Right ventricle myocardium inferior (tissue), 1 donor: ENCODE data around the gene DDR1. TPM values are rescaled to one million over a fixed set of nuclear protein-coding genes. Genes with fewer than 3 reads are reported as not detected.
"Not testable (repeated sequence)": the region's sequence is repeated elsewhere in the genome, so short reads cannot be mapped to it uniquely, and the experiment has no call there.

Experiments
- ATAC-seq: fragments of 200-7000 bp; cut with Tn5 transposase; one replicate; pipeline ENCODE4 v1.9.1; 2020; ENCODE audit warnings: mild to moderate bottlenecking, moderate library complexity
- DNase-seq: peaks from one replicate; pipeline ENCODE4 v3.0.0; 2021; ENCODE audit errors: missing footprints
- intact Hi-C: fragments of 100-400 bp; cut with DNase I; formaldehyde crosslinking; loops from one replicate; pipeline ENCODE4 v1.11.0; 2022
- total RNA-seq: library from RNA; stranded (reverse); fragmentation: NEBNext Ultra II Directional; extraction: Animal tissue kit (Norgen Biotek cat#: 25700); gene quantifications from one replicate; pipeline ENCODE4 v1.2.1, GENCODE V29; 2021
- donor health status: DM: no; HTN: yes; CAD: no; lungs with severe emphysema.

The DDR1 gene
- total RNA-seq, 1 donor from 2014 or later = 32.5 TPM

- DNase-seq (no peak), ATAC-seq (no peak)
- intact Hi-C loops = no loop called here
Observed at GRCh38 chr6:30889496-30889885, 5.2 kb downstream of the DDR1 start.

DNA sequence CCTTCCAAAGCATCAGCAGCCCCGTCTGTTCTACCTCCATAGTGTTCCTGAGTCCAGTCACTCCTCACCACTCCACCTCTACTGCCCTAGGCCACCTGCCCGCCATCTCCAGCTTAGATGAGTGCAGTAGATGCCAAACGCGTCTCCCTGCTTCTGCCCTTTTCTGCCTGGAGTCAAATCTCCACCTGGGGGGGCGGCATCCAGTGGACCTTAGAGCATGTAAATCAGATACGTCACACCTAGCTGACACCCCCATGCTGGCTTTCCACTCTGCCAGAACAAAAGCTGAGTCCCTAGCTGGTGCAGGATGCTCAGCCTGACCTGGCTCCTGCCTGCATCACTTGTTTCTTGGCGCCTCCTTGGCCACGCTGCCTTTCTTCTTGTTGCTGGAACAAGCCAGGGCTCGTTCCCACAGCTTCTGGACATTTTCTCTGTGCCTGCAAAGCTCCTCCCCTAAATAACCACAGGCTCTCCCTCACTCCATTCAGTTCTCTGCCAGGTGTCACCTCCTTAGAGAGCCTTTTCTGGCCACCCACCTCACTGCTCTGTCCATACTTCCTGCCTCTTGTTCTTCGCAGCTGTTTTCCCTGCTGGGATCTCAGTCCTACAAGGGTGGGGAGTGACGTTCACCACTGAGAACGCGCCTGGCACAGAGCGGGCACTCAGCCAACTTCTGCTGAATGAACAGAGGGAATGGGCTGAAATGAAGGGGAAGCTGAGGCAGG lies 5.8 kb downstream of the DDR1 start:
- DNase-seq = no peak
- intact Hi-C loops = no loop called here
- ATAC-seq = no peak

DNA sequence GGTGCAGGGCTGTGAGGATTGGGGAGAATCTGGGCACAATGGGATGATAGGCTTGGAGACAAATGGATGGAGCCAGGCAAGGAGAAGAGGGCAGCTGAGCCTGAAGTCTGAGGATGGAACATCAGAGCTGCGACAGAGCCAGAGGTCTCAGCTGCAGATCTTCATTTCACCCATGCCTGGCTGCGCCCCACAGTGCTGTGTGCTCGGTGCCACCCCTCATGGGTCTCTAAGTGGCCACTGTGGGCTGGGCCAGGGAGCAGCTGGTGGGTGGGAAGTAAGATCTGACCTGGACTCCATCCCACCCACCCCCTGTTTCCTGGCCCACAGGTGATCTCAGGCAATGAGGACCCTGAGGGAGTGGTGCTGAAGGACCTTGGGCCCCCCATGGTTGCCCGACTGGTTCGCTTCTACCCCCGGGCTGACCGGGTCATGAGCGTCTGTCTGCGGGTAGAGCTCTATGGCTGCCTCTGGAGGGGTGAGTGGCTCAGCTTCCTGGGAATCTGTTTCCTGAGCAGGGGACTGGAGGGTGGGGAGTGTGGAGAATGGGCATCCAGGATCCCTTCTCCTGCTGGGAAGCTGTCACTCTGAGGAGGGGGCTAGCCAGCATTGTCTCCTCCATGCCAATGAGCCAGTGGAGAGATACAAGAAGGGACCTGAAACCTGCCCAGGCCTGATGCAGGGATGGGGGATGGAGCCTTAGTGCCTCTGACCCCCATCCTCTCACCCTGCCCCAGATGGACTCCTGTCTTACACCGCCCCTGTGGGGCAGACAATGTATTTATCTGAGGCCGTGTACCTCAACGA lies 6.5 kb downstream of the DDR1 start:
- intact Hi-C loops = no loop called here
- no peak for DNase-seq

DNA sequence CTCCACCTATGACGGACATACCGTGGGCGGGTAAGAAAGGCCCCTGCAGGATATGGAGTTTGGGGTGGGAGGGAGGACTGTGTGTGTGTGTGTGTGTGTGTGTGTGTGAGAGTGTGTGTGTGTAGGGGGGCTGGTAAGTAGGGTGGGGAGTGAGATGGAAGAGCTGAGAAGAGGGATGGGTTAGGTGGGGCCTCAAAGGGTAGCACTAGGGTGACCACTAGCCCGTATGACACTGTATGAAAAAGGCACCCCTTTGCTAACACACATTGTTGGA lies 7.1 kb downstream of the DDR1 start:
- DNase-seq (no peak), ATAC-seq (no peak)
- intact Hi-C loops = no loop called here

More for the DNA sequence above, 6.5 kb downstream of the DDR1 start:
- no peak for ATAC-seq

DNA sequence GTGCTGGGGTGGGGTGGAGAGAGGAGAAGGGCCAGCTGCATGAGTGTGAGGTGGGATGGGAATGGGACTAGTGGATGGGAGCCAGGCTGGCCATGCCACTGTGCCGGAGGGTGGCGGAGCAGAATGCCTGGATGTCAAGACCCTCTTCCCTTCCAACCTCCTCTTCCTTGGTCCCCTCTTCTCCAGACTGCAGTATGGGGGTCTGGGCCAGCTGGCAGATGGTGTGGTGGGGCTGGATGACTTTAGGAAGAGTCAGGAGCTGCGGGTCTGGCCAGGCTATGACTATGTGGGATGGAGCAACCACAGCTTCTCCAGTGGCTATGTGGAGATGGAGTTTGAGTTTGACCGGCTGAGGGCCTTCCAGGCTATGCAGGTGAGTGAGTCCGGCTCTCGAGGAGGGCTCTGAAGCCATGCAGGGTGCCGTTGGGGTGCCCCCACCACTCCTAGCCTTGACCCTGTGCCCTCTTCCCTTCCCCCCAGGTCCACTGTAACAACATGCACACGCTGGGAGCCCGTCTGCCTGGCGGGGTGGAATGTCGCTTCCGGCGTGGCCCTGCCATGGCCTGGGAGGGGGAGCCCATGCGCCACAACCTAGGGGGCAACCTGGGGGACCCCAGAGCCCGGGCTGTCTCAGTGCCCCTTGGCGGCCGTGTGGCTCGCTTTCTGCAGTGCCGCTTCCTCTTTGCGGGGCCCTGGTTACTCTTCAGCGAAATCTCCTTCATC lies 7.7 kb downstream of the DDR1 start:
- intact Hi-C loops = no loop called here
- DNase-seq = no peak
- ATAC-seq = no peak

DNA sequence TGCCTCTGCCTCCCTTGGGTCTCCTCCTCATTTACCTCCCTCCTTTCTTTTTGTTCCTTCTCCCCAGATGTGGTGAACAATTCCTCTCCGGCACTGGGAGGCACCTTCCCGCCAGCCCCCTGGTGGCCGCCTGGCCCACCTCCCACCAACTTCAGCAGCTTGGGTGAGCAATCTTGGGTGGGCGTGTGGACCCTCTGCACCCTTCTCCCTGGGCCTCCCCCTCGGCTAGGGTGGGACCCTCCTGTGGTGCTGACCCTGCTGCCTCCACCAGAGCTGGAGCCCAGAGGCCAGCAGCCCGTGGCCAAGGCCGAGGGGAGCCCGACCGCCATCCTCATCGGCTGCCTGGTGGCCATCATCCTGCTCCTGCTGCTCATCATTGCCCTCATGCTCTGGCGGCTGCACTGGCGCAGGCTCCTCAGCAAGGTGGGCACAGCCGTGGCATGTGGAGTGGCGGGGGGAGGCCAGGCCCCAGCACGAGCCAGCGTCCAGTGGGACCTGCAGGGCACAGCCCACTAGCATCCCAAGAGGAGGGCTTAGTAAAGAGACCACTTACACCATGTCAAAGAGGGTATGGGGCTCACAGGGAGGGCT lies 8.8 kb downstream of the DDR1 start:
- intact Hi-C loops = no loop called here
- DNase-seq = no peak
- ATAC-seq = no peak

GRCh38 chr6:30893666-30894065 lies 9.3 kb downstream of the DDR1 start:
- intact Hi-C loops = no loop called here
- no peak for ATAC-seq
- no peak for DNase-seq

DNA sequence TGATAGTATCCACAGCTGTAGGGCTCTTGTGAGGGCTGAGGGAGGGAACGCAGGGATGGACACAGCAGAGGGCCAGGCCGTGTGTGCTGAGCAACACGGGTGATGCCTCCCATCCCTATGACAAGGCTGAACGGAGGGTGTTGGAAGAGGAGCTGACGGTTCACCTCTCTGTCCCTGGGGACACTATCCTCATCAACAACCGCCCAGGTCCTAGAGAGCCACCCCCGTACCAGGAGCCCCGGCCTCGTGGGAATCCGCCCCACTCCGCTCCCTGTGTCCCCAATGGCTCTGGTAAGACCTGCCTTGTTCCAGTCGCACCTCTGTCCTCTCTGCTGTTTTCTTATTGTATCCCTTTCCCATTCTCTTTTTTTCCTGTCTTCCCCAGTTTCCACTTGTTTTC lies 10.1 kb downstream of the DDR1 start:
- intact Hi-C loops = no loop called here
- ATAC-seq = no peak
- DNase-seq = no peak

GRCh38 chr6:30894935-30895334 lies 10.6 kb downstream of the DDR1 start:
- ATAC-seq (no peak), DNase-seq (no peak)
- intact Hi-C loops = no loop called here

- no peak for ATAC-seq
- intact Hi-C loops = no loop called here
- DNase-seq = no peak
Observed at GRCh38 chr6:30895343-30895742, 11.0 kb downstream of the DDR1 start.

- ATAC-seq (no peak), DNase-seq (no peak)
- intact Hi-C loops = no loop called here
Observed at GRCh38 chr6:30896541-30896940, 12.2 kb downstream of the DDR1 start.

GRCh38 chr6:30897882-30898281 lies 13.6 kb downstream of the DDR1 start:
- ATAC-seq (no peak), DNase-seq (no peak)

GRCh38 chr6:30898750-30899360 lies 14.5 kb downstream of the DDR1 start:
- no peak for ATAC-seq
- intact Hi-C loops = no loop called here
- no peak for DNase-seq

More at GRCh38 chr6:30897882-30898281, 13.6 kb downstream of the DDR1 start:
- intact Hi-C loops = no loop called here

- no peak for ATAC-seq
- intact Hi-C loops = no loop called here
- DNase-seq = no peak
Observed at GRCh38 chr6:30900863-30901417, 16.6 kb downstream of the DDR1 start.

DNA sequence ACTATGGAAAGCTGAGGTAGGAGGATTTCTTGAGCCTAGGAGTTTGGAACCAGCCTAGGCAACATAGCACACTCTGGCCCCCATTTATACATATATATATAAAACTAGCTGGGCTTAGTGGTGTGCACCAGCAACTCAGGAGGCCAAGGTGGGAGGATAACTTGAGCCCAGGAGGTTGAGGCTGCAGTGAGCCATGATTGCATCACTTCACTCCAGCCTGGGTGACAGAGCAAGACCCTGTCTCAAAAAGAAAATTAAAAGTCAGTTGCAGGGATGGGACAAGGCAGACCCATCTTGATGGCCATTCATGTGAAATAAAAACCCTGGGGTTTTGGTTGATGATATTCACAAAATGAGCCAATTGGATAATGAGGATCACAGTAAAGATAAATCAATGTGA lies 17.1 kb downstream of the DDR1 start:
- ATAC-seq (no peak), DNase-seq (no peak)
- intact Hi-C loops = no loop called here

GRCh38 chr6:30902196-30902595 lies 17.9 kb downstream of the DDR1 start:
- intact Hi-C loops, DNase-seq, ATAC-seq: not testable (repeated sequence)

GRCh38 chr6:30902709-30903108 lies 18.4 kb downstream of the DDR1 start:
- intact Hi-C loops = no loop called here
- ATAC-seq = no peak
- DNase-seq = no peak

DNA sequence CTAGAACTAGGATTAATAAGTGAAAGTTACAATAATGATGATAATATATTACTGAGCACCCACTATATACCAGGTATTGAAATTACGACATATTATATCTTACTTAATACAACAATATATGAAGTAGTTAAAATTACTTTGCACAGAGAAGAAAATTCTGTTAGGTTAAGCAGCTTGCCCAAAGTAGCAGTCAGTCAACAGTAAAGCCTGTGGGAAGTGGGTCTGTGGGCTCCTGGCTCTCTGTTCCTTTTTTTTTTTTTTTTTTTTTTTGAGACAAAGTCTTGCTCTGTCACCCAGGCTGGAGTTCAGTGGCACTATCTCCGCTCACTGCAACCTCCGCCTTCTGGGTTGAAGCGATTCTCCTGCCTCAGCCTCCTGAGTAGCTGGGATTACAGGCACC lies 18.9 kb downstream of the DDR1 start:
- ATAC-seq (no peak), DNase-seq (no peak)
- intact Hi-C loops = no loop called here

GRCh38 chr6:30907290-30907757 lies 23.0 kb downstream of the DDR1 start:
- DNase-seq, intact Hi-C loops, ATAC-seq: not testable (repeated sequence)
